ENCODE measurements around the gene SORCS3. TPM values are rescaled to one million over a fixed set of nuclear protein-coding genes. Genes with fewer than 3 reads are reported as not detected.

SORCS3 gene
- total RNA-seq, 1 experiment from 2014 or later: 0.03 TPM

- H3K4me3 ChIP-seq (ENCODE audit: insufficient read depth, low read depth, low read length): no peak overlapping the region
- H3K27me3 ChIP-seq (ENCODE audit: control insufficient read depth, insufficient read depth, low read length): no peaks in the 10 kb centered on the region
- H3K36me3 ChIP-seq (replicated peaks; ENCODE audit: control insufficient read depth, insufficient read depth, low read length): no peaks in the 10 kb centered on the region
- DNase-seq: no peak
These were observed 262.3 kb downstream of the SORCS3 start for GRCh38 chr10:104903433-104903832.

- H3K36me3 ChIP-seq (replicated peaks; ENCODE audit: control insufficient read depth, insufficient read depth, low read length): no peaks in the 10 kb centered on the region
- H3K4me3 ChIP-seq (ENCODE audit: insufficient read depth, low read depth, low read length): no peak overlapping the region
- no peak for DNase-seq
- H3K27me3 ChIP-seq (ENCODE audit: control insufficient read depth, insufficient read depth, low read length): no peaks in the 10 kb centered on the region
These were observed 263.7 kb downstream of the SORCS3 start for GRCh38 chr10:104904753-104905323.

DNA sequence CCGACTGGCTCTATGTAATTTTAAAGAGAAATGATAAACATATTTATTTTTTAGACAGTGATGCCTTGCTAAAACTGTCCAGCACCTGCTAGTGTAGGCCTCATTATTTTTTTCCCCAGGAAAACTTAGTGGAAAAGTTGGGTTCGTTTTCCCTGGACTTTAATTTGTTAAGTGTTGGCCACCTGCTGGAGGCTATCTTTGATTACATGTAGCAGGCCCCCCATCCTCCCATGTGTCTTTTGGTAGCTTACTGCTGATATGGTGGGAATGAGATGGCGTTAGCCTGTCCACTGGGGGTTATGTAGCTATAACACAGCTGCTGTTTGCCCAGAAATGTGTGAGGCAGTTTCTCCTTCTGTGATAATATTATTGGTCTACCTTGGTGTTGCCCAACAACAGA, 265.0 kb downstream of the SORCS3 start:
- no peak overlapping the region for H3K4me3 ChIP-seq (ENCODE audit: insufficient read depth, low read depth, low read length)
- peak; percentile 11 for DNase-seq

DNA sequence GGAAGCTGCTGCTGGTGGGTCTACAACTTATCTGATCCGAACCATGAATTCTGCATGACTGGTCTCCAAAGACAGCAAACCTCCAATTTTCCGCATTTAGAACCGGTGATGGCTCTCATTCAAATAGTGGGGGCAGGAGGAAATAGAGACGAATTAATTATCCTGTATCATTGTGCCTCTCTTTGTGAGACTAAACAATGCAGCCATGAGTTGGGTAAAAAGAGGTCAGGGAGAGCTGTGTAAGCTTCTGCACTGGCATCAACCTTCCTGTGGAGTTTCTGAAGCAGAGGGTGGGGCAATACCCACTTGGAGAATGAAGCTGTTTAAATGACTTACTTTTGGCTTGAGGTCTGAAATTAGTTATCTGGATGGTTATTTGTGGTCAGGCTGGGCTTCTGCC, 266.4 kb downstream of the SORCS3 start:
- no peaks in the 10 kb centered on the region for H3K27me3 ChIP-seq (ENCODE audit: control insufficient read depth, insufficient read depth, low read length)
- H3K4me3 ChIP-seq (ENCODE audit: insufficient read depth, low read depth, low read length): no peak overlapping the region
- H3K36me3 ChIP-seq (replicated peaks; ENCODE audit: control insufficient read depth, insufficient read depth, low read length): no peaks in the 10 kb centered on the region
- no peak for DNase-seq

More for the DNA sequence above, 265.0 kb downstream of the SORCS3 start:
- Histone ChIP-seq H3K36me3 (replicated peaks; ENCODE audit: control insufficient read depth, insufficient read depth, low read length) (no peaks in the 10 kb centered on the region), H3K27me3 (ENCODE audit: control insufficient read depth, insufficient read depth, low read length) (no peaks in the 10 kb centered on the region)

DNA sequence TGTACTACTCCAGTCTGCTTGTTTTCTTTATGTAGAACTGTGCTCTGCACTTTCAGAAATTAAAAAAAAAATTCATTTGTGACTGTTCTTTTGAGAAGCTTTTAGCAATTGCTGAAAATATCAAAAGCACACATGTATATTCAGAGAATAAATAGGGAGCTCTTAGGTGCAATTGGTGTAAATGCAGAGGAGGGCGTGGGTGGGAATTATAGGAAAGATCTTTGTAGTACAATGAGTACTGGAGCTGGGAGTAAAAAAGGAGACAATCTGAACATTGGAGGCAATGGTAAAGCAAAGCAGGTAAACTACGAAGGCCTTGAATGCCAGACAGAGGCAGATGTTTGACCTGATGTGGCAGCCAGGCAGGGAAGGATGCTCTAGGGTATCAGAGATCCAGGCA, 267.5 kb downstream of the SORCS3 start:
- no peak overlapping the region for H3K4me3 ChIP-seq (ENCODE audit: insufficient read depth, low read depth, low read length)
- H3K36me3 ChIP-seq (replicated peaks; ENCODE audit: control insufficient read depth, insufficient read depth, low read length): no peaks in the 10 kb centered on the region
- H3K27me3 ChIP-seq (ENCODE audit: control insufficient read depth, insufficient read depth, low read length): no peaks in the 10 kb centered on the region
- no peak for DNase-seq

DNA sequence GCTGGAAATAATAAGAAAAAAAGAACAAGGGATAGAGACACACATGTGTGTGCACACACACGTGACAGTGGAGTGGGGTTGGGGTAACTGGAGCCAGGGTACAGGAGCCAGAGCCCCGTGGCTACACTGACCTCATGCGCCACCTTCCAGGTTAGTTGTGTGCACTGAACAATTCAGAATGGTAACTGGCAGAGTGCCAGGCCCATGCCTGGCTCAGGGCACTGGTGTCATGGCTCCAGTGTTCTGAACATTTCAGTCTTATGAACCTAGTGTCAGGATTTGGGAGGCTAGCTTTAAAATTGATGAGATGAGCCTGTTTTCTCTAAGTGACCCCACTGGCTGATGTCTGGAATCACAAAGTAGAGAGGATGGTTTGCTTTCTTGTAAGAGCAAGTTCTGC, 269.6 kb downstream of the SORCS3 start:
- Histone ChIP-seq H3K36me3 (replicated peaks; ENCODE audit: control insufficient read depth, insufficient read depth, low read length) (no peaks in the 10 kb centered on the region), H3K27me3 (ENCODE audit: control insufficient read depth, insufficient read depth, low read length) (no peaks in the 10 kb centered on the region), H3K4me3 (ENCODE audit: insufficient read depth, low read depth, low read length) (no peak overlapping the region)
- no peak for DNase-seq

GRCh38 chr10:104913390-104913789, 272.3 kb downstream of the SORCS3 start:
- DNase-seq: no peak
- H3K27me3 ChIP-seq (ENCODE audit: control insufficient read depth, insufficient read depth, low read length): no peaks in the 10 kb centered on the region
- no peaks in the 10 kb centered on the region for H3K36me3 ChIP-seq (replicated peaks; ENCODE audit: control insufficient read depth, insufficient read depth, low read length)
- H3K4me3 ChIP-seq (ENCODE audit: insufficient read depth, low read depth, low read length): no peak overlapping the region

DNA sequence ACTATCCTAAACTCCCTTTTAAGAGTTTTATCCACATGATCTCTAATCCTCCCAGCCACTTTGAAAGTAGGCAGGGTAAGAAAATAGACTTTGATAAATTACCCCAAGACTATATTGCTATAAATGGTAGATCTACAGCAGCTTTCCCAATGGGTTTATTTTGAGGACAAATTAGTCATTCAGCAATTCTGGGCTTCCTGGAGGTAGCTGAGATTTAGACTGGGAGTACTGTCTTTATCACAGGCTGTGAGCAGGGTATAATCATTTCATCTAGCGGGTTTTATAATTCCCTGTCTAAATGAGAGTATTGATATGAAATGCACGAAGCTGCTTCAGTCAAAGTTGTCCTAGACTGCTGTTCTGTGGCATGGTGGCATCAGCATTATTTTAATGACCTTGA, 279.4 kb downstream of the SORCS3 start:
- DNase-seq: no peak
- Histone ChIP-seq H3K27me3 (ENCODE audit: control insufficient read depth, insufficient read depth, low read length) (no peaks in the 10 kb centered on the region), H3K4me3 (ENCODE audit: insufficient read depth, low read depth, low read length) (no peak overlapping the region), H3K36me3 (replicated peaks; ENCODE audit: control insufficient read depth, insufficient read depth, low read length) (no peaks in the 10 kb centered on the region)

GRCh38 chr10:104921763-104922162, 280.7 kb downstream of the SORCS3 start:
- DNase-seq: no peak
- H3K36me3 ChIP-seq (replicated peaks; ENCODE audit: control insufficient read depth, insufficient read depth, low read length): no peaks in the 10 kb centered on the region
- H3K27me3 ChIP-seq (ENCODE audit: control insufficient read depth, insufficient read depth, low read length): no peaks in the 10 kb centered on the region
- H3K4me3 ChIP-seq (ENCODE audit: insufficient read depth, low read depth, low read length): no peak overlapping the region

- Histone ChIP-seq H3K4me3 (ENCODE audit: insufficient read depth, low read depth, low read length) (no peak overlapping the region), H3K36me3 (replicated peaks; ENCODE audit: control insufficient read depth, insufficient read depth, low read length) (no peaks in the 10 kb centered on the region), H3K27me3 (ENCODE audit: control insufficient read depth, insufficient read depth, low read length) (no peaks in the 10 kb centered on the region)
- DNase-seq: no peak
These were observed 281.7 kb downstream of the SORCS3 start for GRCh38 chr10:104922810-104923209.

DNA sequence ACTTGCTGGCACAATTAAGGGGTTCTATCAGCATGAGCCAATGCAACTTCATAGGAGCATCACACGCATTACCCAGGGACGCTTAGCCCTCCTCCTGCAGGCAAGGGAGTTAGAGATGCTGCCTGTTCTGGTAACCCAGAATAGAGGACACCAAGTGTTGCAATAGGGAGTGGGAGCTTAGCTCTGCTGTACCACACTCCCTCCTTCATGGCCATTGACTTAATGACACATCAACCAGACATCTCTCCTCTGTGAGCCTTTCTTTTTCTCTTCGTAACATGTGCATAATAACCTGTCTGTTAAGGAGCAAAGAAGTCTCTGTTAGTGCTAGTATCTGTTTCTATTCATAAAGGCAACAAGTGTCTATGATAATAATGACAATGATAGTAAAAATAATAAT, 282.4 kb downstream of the SORCS3 start:
- DNase-seq: no peak
- H3K27me3 ChIP-seq (ENCODE audit: control insufficient read depth, insufficient read depth, low read length): no peaks in the 10 kb centered on the region

GRCh38 chr10:104924101-104924795, 283.2 kb downstream of the SORCS3 start:
- no peak overlapping the region for H3K4me3 ChIP-seq (ENCODE audit: insufficient read depth, low read depth, low read length)
- DNase-seq: peak; percentile 9
- H3K27me3 ChIP-seq (ENCODE audit: control insufficient read depth, insufficient read depth, low read length): no peaks in the 10 kb centered on the region
- no peaks in the 10 kb centered on the region for H3K36me3 ChIP-seq (replicated peaks; ENCODE audit: control insufficient read depth, insufficient read depth, low read length)

More for the DNA sequence above, 282.4 kb downstream of the SORCS3 start:
- Histone ChIP-seq H3K4me3 (ENCODE audit: insufficient read depth, low read depth, low read length) (no peak overlapping the region), H3K36me3 (replicated peaks; ENCODE audit: control insufficient read depth, insufficient read depth, low read length) (no peaks in the 10 kb centered on the region)

- H3K27me3 ChIP-seq (ENCODE audit: control insufficient read depth, insufficient read depth, low read length): no peaks in the 10 kb centered on the region
- DNase-seq: peak; percentile 48
- no peak overlapping the region for H3K4me3 ChIP-seq (ENCODE audit: insufficient read depth, low read depth, low read length)
- H3K36me3 ChIP-seq (replicated peaks; ENCODE audit: control insufficient read depth, insufficient read depth, low read length): no peaks in the 10 kb centered on the region
These were observed 284.3 kb downstream of the SORCS3 start for GRCh38 chr10:104925232-104925851.

DNA sequence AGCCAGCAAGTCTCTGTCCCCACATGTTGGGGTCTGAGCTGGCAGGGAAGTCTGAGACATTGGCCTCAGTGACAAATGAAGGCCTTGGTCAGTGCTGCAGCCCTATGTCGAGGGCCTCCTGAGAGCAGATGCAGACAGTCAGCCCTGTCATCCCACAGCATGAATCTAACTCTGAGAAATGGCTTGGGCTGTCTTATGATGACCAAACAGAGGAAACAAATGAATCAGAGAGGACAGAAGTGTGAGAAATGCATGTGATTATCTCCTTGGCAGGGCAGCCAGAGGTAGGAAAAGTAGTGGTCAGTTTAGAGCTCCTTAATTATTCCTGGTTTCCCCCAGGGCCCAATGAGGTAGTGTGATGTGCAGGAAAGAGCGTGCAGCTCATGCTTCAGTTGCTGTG, 287.6 kb downstream of the SORCS3 start:
- Histone ChIP-seq H3K27me3 (ENCODE audit: control insufficient read depth, insufficient read depth, low read length) (no peaks in the 10 kb centered on the region), H3K36me3 (replicated peaks; ENCODE audit: control insufficient read depth, insufficient read depth, low read length) (no peaks in the 10 kb centered on the region), H3K4me3 (ENCODE audit: insufficient read depth, low read depth, low read length) (no peak overlapping the region)
- DNase-seq: no peak

DNA sequence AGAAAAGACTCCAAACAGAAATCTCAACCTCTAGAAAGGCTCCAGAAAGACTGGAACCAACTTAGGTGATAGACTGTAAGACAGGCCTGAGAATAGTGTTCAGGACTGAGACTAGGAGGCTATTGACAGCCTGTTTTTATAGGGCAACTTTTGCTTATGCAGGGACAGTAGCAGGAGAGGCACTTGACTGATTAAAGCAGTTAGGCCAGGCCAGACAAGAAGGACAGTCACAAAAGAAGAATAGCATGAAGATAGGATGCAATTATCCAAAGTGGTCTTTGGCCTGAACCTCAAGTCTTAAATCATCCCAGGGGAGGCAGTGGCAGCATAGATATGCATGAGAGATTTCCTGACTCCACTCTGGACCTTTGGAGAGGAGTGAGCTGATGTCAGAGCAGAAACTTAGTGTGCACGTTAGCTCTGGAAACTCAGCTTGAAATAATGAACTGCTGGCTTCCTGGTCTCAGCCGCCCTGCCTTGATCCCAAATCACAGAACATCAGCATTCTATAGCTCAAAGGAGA, 290.6 kb downstream of the SORCS3 start:
- no peak for DNase-seq
- H3K27me3 ChIP-seq (ENCODE audit: control insufficient read depth, insufficient read depth, low read length): no peaks in the 10 kb centered on the region
- H3K36me3 ChIP-seq (replicated peaks; ENCODE audit: control insufficient read depth, insufficient read depth, low read length): no peaks in the 10 kb centered on the region
- H3K4me3 ChIP-seq (ENCODE audit: insufficient read depth, low read depth, low read length): no peak overlapping the region

All from H7 (cell line).